ENCODE data around the gene ZP1. TPM values are rescaled to one million over a fixed set of nuclear protein-coding genes. Genes with fewer than 3 reads are reported as not detected.

ZP1 gene
- total RNA-seq, 2 donors from 2014 or later: 0.35 TPM; not detected in 1

- no peak for TF ChIP-seq CTCF (IDR thresholded peaks at IDR 0.05)
- Histone ChIP-seq H3K9ac (ENCODE audit: low read depth in 2 of 2, low read length in 2 of 2) (no peak overlapping the region), H3K27ac (no peak overlapping the region), H3K4me3 (no peak overlapping the region), H3K27me3 (no peaks in the 10 kb centered on the region), H3K9me3 (no peaks in the 10 kb centered on the region), H3K4me1 (peaks cover 6% of the 10 kb centered on the region), H3K36me3 (no peaks in the 10 kb centered on the region)
- intact Hi-C loops (cut with DNase I): no loop called here
- no peak for DNase-seq
These were observed 19.4 kb upstream of the ZP1 start for GRCh38 chr11:60847896-60848295.

- Histone ChIP-seq H3K4me1 (peaks cover 10% of the 10 kb centered on the region), H3K36me3 (no peaks in the 10 kb centered on the region)
- intact Hi-C loops (cut with DNase I): no loop called here
These were observed 18.6 kb upstream of the ZP1 start for GRCh38 chr11:60848714-60849151.

GRCh38 chr11:60849641-60850520 is 17.5 kb upstream of the ZP1 start:
- Histone ChIP-seq H3K4me3 (no peak overlapping the region), H3K36me3 (no peaks in the 10 kb centered on the region), H3K27ac (no peak overlapping the region), H3K9me3 (no peaks in the 10 kb centered on the region), H3K4me1 (peaks cover 4% of the 10 kb centered on the region), H3K9ac (ENCODE audit: low read depth in 2 of 2, low read length in 2 of 2) (peak overlapping the region in 1 of 2 donors; percentile 23), H3K27me3 (no peaks in the 10 kb centered on the region)
- no peak for TF ChIP-seq CTCF (IDR thresholded peaks at IDR 0.05)
- intact Hi-C loops (cut with DNase I): no loop called here
- DNase-seq: no peak

More at GRCh38 chr11:60848714-60849151, 18.6 kb upstream of the ZP1 start:
- Histone ChIP-seq H3K9ac (ENCODE audit: low read depth in 2 of 2, low read length in 2 of 2) (no peak overlapping the region), H3K27me3 (no peaks in the 10 kb centered on the region), H3K27ac (no peak overlapping the region), H3K4me3 (no peak overlapping the region), H3K9me3 (no peaks in the 10 kb centered on the region)
- TF ChIP-seq CTCF (IDR thresholded peaks at IDR 0.05): no peak
- DNase-seq: no peak

GRCh38 chr11:60851327-60852104 is 15.8 kb upstream of the ZP1 start:
- no peak for TF ChIP-seq CTCF (IDR thresholded peaks at IDR 0.05)
- H3K27me3 ChIP-seq: no peaks in the 10 kb centered on the region
- no peak for DNase-seq
- peak overlapping the region; percentile 34 for H3K4me3 ChIP-seq
- no peaks in the 10 kb centered on the region for H3K9me3 ChIP-seq
- H3K27ac ChIP-seq: peak overlapping the region; percentile 66
- H3K9ac ChIP-seq (ENCODE audit: low read depth in 2 of 2, low read length in 2 of 2): peak overlapping the region; percentile 22 to 39
- intact Hi-C loops (cut with DNase I): no loop called here
- peaks cover 4% of the 10 kb centered on the region for H3K4me1 ChIP-seq
- H3K36me3 ChIP-seq: no peaks in the 10 kb centered on the region

GRCh38 chr11:60852117-60852981 is 15.0 kb upstream of the ZP1 start:
- DNase-seq: peak; percentile 89
- intact Hi-C loops (cut with DNase I): no loop called here
- H3K4me1 ChIP-seq: peaks cover 4% of the 10 kb centered on the region
- no peaks in the 10 kb centered on the region for H3K27me3 ChIP-seq
- H3K4me3 ChIP-seq: peak overlapping the region; percentile 34
- H3K9me3 ChIP-seq: no peaks in the 10 kb centered on the region
- no peaks in the 10 kb centered on the region for H3K36me3 ChIP-seq
- peak overlapping the region; percentile 22 to 37 for H3K9ac ChIP-seq (ENCODE audit: low read depth in 2 of 2, low read length in 2 of 2)
- no peak for TF ChIP-seq CTCF (IDR thresholded peaks at IDR 0.05)
- H3K27ac ChIP-seq: peak overlapping the region; percentile 66

All from colonic mucosa (tissue), 4 donors.